MM.1S (cell line): Measurements from ENCODE around the gene ACTN3.

Experiments used
- CTCF ChIP-seq: fragments of 300-600 bp; sonication (generic); IDR thresholded peaks from 2 replicates; pipeline ENCODE4 v1.5.1; 2016; ENCODE audit warnings: antibody characterized with exemption, low read length, mixed read lengths
- EZH2 ChIP-seq: fragments of 300-600 bp; sonication (generic); optimal IDR thresholded peaks from 2 replicates; pipeline ENCODE3; 2017; ENCODE audit warnings: low read depth, mild to moderate bottlenecking, antibody characterized with exemption, low read length, mixed read lengths
- EZH2phosphoT487 ChIP-seq: fragments of 300-600 bp; sonication (generic); IDR thresholded peaks from 2 replicates; pipeline ENCODE4 v1.6.1; 2018; ENCODE audit warnings: antibody characterized with exemption, low read length

- no peak for TF ChIP-seq EZH2
- no peak for TF ChIP-seq CTCF
- no peak for TF ChIP-seq EZH2phosphoT487
Measured at GRCh38 chr11:66569076-66569475, 22.4 kb downstream of the ACTN3 start.
